HEK293T (cell line): Measurements from ENCODE around the gene VPS26A.

Source experiments
- BHLHE40 ChIP-seq: fragments of 450-650 bp; IDR thresholded peaks from 2 replicates; pipeline ENCODE4 v1.6.1; 2016; ENCODE audit warnings: mild to moderate bottlenecking, moderate library complexity, borderline replicate concordance
- CTBP1 ChIP-seq: fragments of 450-650 bp; IDR thresholded peaks from 2 replicates; pipeline ENCODE4 v1.6.1; 2016; ENCODE audit warnings: borderline replicate concordance
- ELF4 ChIP-seq: fragments of 450-650 bp; IDR thresholded peaks from 2 replicates; pipeline ENCODE4 v1.6.1; 2017; ENCODE audit warnings: antibody characterized with exemption
- FOXA1 ChIP-seq: fragments of 450-650 bp; IDR thresholded peaks from 2 replicates; pipeline ENCODE4 v1.6.1; 2016; ENCODE audit warnings: mild to moderate bottlenecking
- FOXK2 ChIP-seq: fragments of 450-650 bp; IDR thresholded peaks from 2 replicates; pipeline ENCODE4 v1.6.1; 2016; ENCODE audit warnings: mild to moderate bottlenecking
- FOXM1 ChIP-seq: fragments of 450-650 bp; IDR thresholded peaks from 2 replicates; pipeline ENCODE4 v1.6.1; 2017; ENCODE audit warnings: mild to moderate bottlenecking, borderline replicate concordance
- HDGF ChIP-seq: fragments of 450-650 bp; IDR thresholded peaks from 2 replicates; pipeline ENCODE4 v1.6.1; 2017; ENCODE audit warnings: antibody characterized with exemption, borderline replicate concordance
- LEF1 ChIP-seq: fragments of 450-650 bp; IDR thresholded peaks from 2 replicates; pipeline ENCODE4 v1.6.1; 2017; ENCODE audit warnings: mild to moderate bottlenecking, borderline replicate concordance
- SP1 ChIP-seq: fragments of 450-650 bp; IDR thresholded peaks from 2 replicates; pipeline ENCODE4 v1.6.1; 2017
- SUZ12 ChIP-seq: fragments of 450-650 bp; IDR thresholded peaks from 2 replicates; pipeline ENCODE4 v1.6.1; 2016; ENCODE audit warnings: mild to moderate bottlenecking
- TARDBP ChIP-seq: fragments of 450-650 bp; IDR thresholded peaks from 2 replicates; pipeline ENCODE4 v1.6.1; 2016
- ZNF384 ChIP-seq: fragments of 450-650 bp; IDR thresholded peaks from 2 replicates; pipeline ENCODE4 v1.6.1; 2016

DNA sequence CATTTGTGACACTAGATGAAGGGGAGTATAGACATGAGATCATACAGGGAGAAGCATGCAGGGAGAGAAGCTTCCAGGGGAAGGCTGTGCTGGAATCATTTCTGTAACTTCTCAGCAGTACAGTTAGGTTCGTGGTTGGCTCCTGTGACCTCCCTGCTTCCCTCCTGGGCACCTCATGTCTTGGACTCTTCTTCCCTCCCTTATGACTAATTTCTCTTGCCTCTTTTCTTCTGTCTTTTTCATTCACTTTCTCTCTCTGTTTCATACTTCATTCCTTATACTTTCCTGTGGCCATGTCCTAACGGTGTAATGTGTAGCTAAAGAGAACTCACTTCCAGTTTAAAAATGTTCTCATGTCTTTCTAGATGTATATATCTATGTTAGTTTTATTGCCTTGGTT is 77.1 kb downstream of the VPS26A start:
- TF ChIP-seq BHLHE40 (no peak), SP1 (no peak), TARDBP (no peak), ZNF384 (no peak), HDGF (no peak), FOXM1 (no peak), FOXK2 (no peak), ELF4 (no peak), SUZ12 (no peak), CTBP1 (no peak), LEF1 (no peak), FOXA1 (no peak)
